GM20000 (cell line): ENCODE measurements around the gene SEL1L2.

Experiments used
- DNase-seq: peaks from one replicate; pipeline ENCODE4 v3.0.0; 2012; ENCODE audit warnings: low spot score
- CTCF ChIP-seq: IDR thresholded peaks from 2 replicates; pipeline ENCODE4 v1.5.1; 2012; ENCODE audit warnings: mild to moderate bottlenecking, control low read depth; ENCODE audit errors: extremely low read depth, missing control alignments

SEL1L2 gene

GRCh38 chr20:13841206-13841605 lies 149.2 kb downstream of the SEL1L2 start:
- no peak for DNase-seq
- TF ChIP-seq CTCF, result no peak

GRCh38 chr20:13840093-13840465 lies 150.3 kb downstream of the SEL1L2 start:
- no peak for TF ChIP-seq CTCF
- no peak for DNase-seq

- DNase-seq, result no peak
- no peak for TF ChIP-seq CTCF
Observed at GRCh38 chr20:13839421-13840092, 150.9 kb downstream of the SEL1L2 start.

GRCh38 chr20:13838664-13839063 lies 151.8 kb downstream of the SEL1L2 start:
- no peak for TF ChIP-seq CTCF
- no peak for DNase-seq

GRCh38 chr20:13831476-13831875 lies 158.9 kb downstream of the SEL1L2 start:
- TF ChIP-seq CTCF, result no peak

GRCh38 chr20:13825465-13825864 lies 164.9 kb downstream of the SEL1L2 start:
- DNase-seq, result no peak
- no peak for TF ChIP-seq CTCF

More at GRCh38 chr20:13831476-13831875, 158.9 kb downstream of the SEL1L2 start:
- DNase-seq, result no peak

GRCh38 chr20:13824459-13824858 lies 166.0 kb downstream of the SEL1L2 start:
- no peak for TF ChIP-seq CTCF

More at GRCh38 chr20:13824459-13824858, 166.0 kb downstream of the SEL1L2 start:
- no peak for DNase-seq
